Raji (cell line): Measurements from ENCODE around the gene NCBP2.

ENCODE experiments used
- POLR2A ChIP-seq: IDR thresholded peaks from 2 replicates; pipeline ENCODE4 v1.6.1; 2011; ENCODE audit warnings: low read depth, low read length, control low read depth; ENCODE audit not compliant: insufficient read depth

The NCBP2 gene

DNA sequence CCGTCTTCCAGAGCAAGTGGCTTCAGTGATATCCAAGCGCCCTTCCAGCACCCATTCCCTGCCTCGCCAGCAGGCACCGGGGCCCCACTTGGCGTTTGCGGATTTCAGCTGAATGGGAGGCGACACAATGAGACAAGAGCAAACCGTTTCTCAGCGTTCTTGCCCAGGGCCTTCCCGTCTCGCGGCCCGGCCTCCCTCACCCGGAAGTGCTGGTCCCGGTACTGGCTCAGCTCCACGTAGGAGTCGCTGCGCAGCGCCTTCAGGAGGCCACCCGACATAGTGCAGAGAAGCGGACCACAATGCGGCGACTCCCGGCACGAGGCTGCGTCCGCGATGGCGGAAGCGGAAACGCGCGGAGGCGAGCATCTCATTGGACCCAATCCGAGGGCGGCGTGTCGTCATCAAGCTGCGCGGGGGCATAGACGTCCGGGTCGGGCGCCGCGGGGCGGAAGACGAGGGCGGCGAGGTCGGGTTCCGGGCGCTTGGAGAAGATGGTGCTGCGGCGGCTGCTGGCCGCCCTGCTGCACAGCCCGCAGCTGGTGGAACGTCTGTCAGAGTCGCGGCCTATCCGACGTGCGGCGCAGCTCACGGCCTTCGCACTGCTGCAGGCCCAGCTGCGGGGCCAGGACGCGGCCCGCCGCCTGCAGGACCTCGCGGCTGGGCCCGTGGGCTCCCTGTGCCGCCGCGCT is at the start of gene NCBP2:
Gene NCBP2, minus strand, starts transcription at position 303 of the 689 bp plus-strand sequence. Its CDS starts 25 bp downstream, at position 278.
- TF ChIP-seq POLR2A, result peak; percentile 90

DNA sequence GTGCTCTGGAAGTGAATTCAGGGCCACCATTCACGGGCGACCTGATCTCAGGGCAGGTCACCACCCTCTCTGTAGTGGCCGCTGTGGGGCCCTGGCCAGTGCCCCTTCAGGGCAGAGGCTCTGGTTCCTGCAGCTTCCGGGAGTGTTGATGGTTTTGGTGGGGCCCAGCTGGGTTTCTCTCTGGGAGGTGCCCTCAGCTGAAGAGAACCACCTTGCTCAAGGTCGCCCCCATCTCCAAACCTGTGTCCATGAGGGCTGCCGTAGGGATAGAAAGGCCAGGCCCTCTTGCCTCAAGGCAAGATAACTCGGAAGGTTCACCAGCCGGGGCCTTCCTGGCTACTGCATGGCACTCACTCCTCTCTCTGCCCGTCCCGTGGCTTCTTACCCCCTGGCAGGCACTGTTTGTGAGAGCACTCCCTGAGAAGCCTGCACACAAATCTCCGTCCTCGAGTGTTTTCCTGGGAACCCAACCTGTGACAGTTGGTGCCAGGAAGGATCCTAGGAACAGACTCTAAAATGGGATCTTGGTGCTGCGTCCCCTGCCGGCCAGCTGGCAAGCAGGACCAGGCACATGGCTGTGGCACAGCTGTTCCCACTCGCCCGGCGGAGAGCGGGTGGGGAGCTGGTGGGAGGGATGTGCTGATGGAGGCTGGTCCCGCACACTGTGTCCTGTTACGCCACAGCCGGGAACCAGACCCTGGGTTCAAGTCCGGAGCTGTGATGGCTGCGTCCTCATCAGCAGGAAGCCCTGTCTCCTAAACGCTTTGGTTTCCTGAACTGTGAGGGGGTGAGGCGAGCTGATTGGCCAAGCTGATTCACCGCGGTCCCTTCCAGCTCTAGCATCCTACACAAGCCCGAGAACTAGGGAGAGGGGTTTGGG is 49.5 kb upstream of the NCBP2 start:
- no peak for TF ChIP-seq POLR2A

DNA sequence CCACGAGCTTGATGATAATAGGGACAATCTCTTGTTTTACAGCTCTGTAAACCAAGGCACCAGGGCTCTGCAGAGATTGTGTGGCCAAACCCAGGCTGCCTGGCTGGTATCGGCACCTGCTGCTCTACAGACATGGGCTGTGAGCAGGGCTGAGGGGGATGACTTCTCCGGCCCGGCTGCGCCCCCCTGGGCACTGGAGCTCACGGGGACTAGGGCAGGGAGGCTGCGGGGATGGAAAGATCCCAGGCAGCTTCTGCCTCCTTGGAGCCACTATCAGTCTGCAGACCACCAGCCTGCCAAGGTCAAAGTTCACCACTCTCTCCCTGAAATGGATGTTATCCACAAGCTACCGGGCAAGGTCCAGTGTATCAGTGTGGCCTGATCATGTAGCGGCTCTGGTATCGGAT is 48.3 kb upstream of the NCBP2 start:
- TF ChIP-seq POLR2A, result no peak

DNA sequence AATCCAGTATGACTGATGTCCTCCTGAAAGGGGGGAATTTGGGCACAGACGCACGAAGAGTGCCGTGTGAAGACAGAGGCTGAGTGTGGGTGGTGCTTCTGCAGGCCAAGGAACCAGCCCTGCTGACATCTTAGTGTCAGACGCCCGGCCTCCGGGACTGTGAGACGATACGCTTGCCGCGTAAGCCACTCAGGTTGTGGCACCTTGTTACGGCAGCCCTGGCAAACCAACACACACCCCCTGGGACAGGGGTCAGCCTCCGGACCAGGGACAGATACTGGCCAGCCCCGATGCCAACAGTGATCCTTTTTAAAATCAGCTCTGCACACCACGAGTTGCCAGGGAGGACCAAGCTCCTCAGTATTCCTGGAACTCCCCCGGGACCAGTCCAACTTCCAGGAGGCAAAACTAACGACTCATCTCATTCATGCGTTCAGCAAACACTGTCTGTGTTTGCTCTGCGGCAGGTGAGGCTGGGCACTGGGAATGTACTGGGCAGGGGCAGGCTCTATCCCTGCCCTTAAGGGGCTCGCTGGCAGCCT is 47.5 kb upstream of the NCBP2 start:
- TF ChIP-seq POLR2A, result no peak

DNA sequence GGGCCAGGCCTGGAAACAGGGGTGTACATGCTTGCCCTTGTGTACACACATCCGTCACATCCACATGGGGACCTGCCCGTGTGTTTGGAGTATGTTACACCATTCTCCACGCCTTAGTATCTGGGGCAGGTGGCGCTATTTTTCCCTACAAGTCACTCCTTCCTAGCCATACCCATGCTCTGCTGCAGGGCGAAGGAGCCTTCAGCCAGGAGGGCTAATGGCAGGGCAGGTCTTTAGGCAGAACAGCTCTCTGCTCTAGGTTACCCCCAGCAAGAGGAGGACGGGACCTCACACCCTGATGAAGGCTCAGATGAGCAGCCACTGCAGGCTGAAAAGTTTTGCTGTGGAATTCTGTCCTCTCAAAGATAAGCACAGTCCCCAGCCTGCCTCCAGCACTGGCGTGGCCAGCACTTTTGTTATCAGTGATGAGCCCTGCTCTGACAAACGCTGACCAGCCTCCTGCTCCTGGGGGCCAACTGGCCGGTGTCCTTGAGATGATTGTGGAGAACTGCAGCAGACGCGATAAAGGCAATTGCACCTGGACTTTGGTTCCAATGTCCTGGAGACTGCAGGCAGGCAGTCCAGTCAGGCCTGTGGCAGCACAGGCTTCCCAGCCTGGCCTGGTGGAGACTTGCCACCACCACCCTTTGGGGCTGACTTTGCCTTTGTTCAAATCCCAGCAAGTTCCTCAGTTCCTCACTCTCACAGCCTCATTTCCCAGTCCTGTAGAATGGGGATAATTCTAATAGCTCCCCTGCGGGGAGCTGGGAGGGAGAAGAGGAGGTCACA is 46.1 kb upstream of the NCBP2 start:
- no peak for TF ChIP-seq POLR2A

DNA sequence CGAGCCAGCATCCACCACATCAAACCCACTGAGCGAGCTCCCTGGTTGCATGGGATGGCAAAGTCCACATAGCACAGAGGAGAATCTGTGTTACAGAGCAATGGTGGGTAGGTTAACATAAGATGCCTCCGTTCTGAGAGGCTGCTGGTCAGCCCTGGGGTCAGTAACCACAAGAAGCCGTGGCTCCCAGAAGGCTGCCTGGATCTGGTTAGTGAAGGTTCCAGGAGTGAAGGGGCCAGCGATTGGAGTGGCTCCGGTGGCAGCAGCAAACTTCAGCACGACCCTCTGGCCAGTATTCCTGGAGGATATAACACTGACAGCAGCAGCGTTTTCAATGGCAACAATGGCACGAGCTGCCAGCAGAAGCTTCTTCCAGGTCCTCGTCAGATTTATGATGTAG is 44.7 kb upstream of the NCBP2 start:
- no peak for TF ChIP-seq POLR2A

DNA sequence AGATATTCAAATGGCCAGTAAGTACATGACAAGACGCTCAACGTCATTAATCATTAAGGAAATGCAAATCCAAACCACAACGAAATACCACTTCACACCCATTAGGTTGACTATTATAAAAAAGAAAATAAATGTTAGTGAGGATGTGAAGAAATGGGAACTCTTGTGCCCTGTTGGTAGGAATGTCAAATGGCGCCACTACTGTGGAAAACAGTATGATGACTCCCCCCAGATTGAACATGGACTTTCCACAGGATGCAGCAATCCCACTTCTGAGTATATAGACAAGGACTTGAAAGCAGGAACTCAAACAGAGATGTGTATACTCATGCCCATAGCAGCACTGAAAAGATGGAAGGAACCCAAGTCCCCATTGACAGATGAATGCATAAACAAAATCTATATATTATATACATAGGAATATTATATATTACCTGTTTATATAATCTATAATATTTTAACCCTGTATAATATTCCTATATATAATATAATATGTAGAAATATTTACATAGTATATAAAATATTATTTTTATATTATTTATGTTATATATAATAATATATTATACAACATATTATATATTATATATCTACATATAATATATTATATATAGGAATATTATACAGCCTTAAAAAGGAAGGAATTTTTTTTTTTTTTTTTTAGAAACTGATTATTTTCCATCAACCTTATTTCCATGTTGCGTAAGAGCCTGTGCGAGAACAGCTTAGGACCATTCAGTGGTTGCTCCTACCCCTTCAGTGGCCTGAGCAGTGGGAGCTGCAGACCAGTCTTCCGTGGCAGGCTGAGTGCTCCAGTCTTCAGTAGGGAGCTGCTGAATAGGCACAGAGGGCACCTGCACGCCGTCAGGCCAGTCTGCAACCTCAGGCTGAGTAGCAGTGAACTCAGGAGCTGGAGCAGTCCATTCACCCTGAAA is 43.9 kb upstream of the NCBP2 start:
- TF ChIP-seq POLR2A, result no peak

DNA sequence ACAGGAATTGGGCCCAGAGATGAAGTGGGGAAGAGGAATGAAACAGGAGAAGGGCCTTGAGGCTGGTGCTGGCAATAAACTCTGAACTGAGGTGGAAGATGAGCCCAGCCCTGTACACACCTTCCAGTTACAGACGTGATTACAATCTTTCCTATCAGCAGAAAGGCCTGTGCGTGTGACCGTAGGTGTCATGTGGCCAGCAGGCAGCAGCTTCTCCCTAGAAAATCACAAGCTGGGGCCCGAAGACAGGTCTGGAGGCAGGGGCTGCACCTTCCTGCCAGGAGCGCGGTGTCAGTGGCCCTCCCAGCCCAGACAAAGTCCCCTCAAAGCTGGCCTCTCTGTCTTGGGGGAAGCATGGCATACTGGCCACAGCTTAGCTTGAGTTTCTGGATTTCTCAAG is 43.0 kb upstream of the NCBP2 start:
- no peak for TF ChIP-seq POLR2A

DNA sequence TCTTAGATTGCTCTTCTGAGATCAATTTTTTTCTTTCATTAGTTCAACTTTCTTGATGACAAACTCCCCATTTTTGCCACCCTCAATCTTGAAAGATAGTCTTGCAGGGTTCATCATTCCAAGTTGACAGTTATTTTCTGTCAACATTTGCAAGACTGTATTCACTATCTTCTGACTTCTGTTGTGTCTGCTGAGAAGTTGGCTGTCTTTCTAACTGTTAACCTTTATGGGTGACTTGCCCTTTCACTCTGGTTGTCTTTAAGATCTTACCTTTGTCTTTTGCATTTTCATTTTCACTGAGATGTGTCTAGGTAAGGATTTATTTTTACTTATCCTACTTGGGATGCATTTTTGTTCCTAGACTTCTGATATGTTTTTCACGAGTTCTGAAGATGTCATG is 40.9 kb upstream of the NCBP2 start:
- TF ChIP-seq POLR2A, result no peak

DNA sequence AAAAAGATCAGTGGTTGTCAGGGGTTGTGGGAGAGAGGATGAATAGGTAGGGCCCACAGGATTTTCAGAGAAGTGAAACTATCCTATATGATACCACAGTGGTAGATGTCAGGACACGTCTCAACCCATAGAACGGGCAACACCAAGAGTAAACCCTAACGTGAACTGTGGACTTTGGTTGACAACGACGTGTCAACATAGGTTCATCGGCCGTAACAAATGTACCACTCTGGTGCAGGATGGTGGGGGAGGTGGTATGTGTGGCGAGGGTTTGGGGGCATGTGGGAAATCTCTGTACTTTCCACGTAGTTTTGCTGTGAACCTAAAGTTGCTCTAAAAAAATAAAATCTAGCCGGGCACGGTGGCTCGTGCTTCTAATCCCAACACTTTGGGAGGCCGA is 39.3 kb upstream of the NCBP2 start:
- no peak for TF ChIP-seq POLR2A

DNA sequence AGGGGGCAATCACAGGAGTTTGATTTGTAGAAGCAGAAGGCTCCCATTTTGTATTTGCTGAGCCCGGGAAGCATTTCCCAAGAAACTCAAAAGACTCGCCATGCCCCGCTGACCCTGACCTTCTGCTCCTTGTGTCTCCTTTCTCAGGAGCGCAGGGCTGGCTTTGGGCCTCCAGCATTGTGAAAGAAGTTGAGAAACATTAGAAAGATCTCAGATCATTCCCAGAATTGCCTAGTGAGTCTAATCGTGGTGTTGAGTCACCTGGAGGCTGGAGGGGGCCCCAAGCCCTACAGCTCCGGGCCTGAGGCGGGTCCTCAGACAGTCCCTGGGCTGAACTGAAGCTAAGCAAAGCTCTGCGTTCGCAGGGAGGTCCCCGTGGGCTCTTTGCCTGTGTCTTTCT is 37.2 kb upstream of the NCBP2 start:
- TF ChIP-seq POLR2A, result no peak

DNA sequence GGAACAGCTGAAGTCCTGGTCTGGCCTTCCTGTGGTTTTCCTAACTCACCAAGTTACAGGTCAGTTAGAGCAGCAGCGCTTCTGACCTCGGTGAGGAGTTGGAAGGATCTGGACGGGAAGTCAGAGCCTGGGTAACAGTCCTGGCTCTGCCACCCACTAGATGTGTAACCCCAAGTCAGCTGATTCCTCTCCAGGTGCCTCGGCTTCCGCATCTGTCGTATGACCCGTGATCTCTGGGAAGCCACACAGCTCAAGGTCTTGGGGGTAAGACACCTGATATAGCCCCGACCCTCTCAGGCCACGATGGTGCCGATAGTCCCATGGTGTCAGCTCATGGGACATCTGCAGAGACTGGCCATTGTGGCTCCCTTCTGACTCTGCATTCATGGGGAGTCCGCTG is 34.6 kb upstream of the NCBP2 start:
- no peak for TF ChIP-seq POLR2A

DNA sequence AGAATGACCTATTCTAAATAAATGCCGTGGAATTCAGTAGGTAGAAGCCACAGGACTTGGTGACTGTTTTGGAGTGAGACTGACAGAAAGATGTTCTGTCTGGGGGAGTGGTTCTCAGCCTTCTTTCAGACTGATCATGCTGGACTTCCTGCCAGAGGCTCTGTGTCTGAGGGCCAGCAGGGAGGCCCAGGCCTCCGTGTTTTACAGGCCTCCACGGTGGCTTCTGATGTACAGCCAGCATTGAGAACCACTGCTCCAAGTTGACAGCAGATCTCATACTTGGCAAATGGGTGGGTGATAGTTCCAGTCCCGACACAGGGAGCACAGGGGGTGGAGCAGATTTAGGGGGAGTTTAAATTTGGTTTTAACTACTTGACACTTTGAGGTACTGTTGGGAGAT is 33.0 kb upstream of the NCBP2 start:
- no peak for TF ChIP-seq POLR2A

DNA sequence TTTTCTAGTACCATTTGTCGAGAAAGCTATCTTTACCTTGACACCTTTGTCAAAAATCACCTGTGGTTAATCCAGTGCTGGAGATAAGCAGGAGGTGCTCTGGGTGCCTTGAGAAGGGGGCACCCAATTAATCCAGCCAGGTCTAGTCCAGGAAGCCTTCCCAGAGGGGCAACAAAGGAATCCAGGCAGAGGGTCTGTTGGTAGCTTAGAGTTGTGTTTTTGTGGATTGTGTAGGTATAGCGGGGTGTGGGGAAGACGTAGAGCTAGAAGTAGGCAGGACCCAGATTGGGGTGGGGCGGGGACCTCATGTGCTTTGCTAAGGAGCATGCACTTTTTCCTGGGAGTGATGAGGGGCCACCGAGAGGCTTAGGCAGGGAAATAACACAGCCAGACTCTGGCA is 32.3 kb upstream of the NCBP2 start:
- TF ChIP-seq POLR2A, result no peak
